GM19351 (cell line): Measurements from ENCODE around the gene DNAJC18.
A peak's percentile ranks its signal among the peaks of the same experiment; 100 is the strongest.
"Not testable (repeated sequence)": the region's sequence is repeated elsewhere in the genome, so short reads cannot be mapped to it uniquely, and the experiment has no call there.

Experiments used
- ATAC-seq: cut with Tn5 transposase; IDR thresholded peaks from one replicate; pipeline ENCODE4 v1.9.1; 2021; ENCODE audit warnings: mild to moderate bottlenecking, moderate library complexity; ENCODE audit not compliant: unreplicated experiment

DNAJC18 gene

DNA sequence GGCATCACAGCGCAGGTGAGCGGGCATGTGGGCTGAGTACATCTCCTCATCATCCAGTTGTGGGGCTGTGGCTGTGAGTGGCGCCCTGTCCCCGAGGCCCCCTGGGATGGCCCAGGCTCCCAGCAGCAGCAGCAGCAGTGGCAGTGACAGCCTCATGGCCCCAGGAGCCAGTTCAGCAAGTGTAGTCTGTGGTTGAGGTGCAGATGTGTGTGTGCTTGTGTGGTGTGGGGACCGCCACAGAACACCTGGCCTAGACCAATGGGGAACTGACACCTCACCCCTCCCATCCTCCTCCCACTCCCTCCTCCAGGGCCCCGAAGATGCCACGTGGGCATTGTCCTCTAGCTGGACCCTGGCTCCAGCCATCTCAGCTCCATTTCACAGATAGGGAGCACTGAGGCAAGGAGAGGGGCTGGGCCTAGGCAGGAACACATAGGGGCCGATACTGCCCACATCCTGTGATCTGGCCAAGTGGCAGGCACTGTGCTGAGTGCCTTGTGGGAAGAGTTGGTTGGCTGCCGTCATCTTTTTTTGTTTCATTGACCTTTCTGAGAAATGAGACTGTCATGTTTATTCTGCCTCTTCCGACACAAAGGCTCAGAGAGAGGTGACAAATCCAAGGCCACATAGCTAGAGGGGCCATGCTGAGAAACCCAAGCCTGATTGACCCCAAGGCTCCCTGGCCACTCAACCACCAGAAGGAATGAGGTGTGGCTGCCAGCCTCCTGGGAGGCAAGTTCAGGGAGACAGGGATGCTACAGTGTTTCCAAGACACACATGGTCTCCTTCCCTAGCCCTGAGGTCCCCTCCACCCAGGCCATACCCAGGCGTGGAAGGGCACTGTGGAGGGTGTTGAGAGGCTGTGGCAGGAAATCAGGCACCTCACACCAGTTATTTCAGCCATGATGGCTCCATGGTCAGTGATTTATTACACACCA lies 49.4 kb downstream of the DNAJC18 start, which contains the start of gene MZB1:
MZB1 (minus strand) TSS at position 213 of the 938 bp plus-strand sequence; CDS start at position 156, 57 bp downstream.
- peak; percentile 45 for ATAC-seq

DNA sequence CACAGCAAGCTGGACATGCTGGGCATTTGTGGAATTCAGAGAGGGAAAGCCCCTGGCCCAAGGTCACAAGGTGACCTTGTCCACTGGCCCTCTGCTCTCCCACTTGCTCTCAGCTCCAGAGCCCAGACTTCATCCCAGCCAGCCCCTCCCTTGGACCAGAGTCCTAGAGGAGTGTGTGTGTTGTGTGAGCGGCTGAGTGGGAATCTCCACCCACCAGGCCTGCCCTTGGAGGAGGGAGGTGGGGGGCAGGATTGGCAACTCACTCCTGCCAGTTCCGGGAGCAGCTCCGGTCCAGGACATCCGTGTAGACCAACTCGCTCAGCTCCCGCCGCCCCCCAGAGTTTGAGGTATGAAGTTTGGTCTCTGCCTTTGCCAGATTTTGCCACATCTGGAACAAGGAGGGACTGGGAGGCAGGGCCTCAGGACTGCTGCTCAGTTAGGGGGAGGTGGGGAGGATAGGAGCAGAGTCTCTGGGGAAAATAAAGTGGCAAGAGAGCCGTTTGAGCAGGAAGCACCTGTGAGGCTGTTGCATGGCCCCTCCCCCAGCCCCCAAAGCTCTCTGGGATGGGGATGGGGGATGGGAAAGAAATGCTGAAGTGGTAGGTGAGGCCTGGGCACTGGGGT lies 51.0 kb downstream of the DNAJC18 start:
- no peak for ATAC-seq

DNA sequence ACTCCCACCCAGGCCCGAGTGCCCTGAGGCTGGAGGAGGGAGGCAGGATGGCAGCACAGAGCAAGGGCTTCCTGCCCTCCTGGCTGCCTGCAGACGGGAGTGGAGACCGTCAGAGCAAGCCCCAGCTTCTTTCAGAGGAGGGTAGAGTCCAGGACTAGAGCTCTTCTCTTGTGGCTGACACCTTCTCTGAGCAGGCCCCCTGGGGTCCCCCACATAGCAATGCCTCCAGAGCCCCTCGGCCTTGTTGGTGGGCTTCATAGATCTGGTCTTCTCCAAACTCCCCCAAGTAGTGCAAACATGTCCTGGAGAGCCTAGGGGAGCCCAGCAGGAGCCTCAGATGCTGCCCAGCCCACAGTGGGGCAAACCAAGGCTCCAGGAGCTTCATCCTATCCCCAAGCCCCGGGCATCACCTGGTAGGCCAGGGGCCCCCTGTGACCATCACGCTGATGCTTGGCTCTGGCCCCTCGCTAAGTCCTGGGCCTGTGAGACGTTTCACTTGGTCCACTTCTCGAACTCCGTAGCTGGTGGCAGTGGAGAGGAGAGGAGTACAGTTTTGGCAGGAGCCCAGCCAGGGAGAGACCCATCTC lies 51.6 kb downstream of the DNAJC18 start:
- no peak for ATAC-seq

DNA sequence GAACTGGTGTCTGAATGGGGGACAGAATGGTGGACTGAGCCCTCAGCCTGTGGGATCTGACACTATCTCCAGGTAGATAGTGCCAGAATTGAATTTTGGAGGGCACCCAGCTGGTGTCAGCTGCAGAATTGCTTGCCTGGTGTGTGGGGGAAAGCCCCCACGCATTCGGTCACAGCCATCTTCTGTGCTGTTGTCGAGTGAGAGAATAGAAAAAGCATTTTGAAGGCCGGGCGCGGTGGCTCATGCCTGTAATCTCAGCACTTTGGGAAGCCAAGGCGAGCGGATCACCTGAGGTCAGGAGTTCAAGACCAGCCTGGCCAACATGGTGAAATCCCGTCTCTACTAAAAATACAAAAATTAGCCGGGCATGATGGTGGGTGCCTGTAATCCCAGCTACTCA lies 52.4 kb downstream of the DNAJC18 start:
- not testable (repeated sequence) for ATAC-seq

DNA sequence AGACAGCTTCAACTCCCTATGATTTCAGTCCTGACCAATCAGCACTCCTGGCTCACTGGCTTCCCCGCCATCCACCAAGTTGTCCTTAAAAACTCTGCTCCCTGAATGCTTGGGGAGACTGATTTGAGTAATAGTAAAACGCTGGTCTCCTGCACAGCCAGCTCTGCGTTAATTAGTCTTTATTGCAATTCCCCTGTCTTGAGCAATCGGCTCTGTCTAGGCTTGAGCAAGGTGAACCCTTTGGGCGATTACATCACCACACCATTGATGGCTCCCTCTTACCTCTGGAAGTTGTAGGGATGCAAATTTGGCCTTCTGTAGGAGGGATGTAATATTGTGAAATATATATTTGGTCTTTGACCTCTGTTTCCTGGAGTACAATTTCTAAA lies 53.3 kb downstream of the DNAJC18 start:
- ATAC-seq, result no peak

DNA sequence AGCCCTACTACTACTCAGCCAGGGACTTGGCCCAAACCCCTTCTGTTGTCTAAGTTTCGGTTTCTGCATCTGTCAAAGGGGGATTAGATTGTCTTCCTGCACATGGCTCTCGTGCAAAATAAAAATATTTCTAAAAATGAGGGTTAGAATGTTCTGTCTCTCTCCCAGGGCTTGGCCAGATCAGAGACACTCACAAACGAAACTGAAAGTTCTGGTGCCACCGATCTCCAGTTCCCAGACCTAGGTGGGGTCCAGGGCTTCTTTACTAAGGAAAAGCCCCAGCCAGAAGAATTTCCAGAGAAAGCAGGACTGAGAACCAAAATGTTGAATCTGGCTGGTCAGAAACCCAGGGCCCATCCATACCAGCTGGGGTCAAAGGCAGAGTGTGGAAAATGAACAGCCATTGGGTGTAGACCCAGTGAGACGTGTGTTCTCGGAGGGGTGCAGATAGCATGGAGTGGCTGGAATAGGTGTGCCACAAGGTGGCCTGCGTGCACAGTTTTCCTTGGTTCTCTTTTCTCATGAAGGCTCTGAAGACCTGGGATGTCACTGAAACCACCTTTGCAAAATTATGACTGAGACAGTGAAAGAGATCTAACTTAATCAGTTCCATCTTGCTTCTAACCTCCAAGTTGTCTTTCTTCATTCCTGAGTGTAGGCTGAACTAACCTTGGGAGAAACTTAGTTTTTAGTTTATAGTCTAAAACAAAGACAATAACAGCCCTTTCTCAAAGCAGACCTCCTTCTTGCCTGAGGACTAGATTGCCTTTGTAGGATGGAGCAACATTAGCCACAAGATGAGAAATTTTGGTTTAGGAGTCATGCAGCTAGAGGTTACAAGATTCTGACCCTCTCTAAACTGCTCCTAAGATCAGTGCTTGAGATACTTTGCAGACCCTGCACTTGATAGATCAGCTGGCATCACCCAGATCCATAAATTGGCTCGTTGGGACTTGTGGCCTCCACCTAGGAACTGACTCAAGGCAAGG lies 54.0 kb downstream of the DNAJC18 start:
- ATAC-seq, result no peak

DNA sequence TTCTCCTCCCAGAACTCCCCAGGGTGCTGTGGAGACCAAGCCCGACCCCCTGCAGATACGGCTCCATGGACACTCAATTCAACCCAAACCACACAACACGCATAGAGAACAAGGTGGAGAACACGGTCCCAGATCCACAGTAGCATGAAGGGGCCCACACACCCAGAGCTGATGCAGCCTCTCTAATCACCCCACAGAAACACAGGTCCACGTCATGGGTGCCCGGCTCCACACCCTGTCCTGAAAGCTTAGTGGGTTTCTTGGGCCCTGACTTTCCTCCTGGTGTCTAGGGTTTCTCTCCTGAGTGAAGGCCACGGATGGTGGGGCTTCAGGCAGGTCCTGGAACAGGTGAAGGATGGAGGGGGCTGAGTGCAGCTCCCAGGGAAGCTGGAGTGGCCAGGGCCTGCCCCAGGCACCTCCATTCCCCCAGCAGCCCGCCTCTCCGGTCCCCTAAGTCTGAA lies 54.7 kb downstream of the DNAJC18 start:
- no peak for ATAC-seq

DNA sequence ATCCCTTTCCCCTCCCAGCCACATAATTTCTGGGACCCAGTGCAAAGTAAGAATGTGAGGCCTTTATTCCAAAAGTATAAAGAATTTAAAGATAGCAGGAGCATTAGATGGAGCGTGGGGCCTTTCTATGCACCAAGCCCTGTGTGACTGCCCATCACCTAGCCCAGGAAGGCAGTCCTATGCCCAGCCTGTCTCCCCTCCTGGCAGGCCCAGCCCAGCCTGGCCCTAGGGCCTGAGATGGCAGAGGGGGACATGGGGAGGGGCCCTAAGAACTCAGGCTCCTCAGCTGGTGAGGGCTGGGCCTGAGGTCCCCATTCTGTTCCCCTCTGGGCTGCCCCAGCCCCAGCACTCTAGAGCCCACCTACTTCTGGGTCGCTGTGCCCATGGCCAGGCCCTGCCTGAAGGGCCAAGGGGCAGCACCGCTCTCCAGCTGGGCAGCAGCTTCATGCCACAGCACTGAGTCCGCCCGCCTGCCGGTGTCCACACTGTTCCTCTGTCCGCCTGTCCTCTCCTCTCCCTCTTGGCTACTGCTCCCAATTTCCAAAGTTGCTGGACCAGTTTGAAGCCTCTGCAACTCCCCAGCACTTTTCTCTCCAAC lies 55.2 kb downstream of the DNAJC18 start:
- ATAC-seq, result no peak

DNA sequence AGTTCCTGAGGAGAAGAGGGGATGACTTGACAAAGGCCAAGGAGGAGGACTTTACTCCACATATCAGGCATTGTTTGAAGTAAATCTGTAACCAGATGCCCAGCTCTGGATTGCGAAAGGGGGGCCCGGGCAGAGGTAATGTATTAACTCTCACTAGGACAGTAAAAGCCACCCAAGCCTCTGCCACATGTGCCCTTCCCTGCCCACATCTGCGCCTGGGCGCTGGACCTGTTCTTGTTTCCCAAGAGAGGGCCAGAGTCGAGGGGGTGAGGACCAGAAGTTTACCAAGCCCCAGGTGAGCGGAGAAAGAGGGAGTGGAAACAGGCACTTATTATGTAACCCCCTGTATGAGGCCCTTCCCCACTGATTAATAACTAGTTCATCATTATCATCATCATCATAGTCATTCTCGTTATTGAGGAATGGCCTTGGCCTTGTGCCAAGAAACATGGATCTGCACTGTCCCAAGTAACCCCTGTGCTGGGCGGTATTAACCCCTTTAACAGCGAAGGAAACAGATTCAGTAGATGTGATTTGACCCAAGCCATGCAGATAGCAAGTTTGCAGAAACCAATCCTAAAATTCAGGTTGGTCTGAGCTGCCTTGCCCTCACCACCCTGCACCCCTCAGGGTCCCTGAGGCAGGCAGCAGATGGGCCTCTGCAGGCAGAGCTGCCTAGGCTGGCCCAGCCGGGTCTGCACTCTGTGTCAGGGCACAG lies 55.9 kb downstream of the DNAJC18 start, which contains the start of gene SLC23A1:
SLC23A1 (minus strand) TSS at position 23 of the 718 bp plus-strand sequence. CDS start 44 bp downstream, outside the sequence.
- ATAC-seq, result no peak

DNA sequence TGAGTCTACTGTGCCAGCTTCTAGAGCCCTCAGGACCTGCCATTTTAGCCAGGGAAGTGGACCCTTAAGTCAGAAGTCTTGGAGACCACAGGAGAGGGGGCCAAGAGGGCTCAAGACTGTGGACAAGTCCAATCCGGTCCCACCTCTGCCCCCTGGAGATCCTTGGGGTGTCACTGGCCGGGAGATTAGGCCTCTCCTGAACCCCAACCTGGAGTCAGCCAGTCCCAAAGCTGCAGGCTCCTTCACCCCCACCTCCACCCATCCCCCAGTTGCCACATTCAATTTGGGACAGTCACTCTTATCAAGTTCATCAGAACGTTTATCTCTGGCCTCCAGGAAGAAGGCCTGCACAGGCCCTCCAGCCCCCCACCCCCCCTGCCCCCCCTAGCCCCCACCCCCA lies 56.5 kb downstream of the DNAJC18 start:
- no peak for ATAC-seq

DNA sequence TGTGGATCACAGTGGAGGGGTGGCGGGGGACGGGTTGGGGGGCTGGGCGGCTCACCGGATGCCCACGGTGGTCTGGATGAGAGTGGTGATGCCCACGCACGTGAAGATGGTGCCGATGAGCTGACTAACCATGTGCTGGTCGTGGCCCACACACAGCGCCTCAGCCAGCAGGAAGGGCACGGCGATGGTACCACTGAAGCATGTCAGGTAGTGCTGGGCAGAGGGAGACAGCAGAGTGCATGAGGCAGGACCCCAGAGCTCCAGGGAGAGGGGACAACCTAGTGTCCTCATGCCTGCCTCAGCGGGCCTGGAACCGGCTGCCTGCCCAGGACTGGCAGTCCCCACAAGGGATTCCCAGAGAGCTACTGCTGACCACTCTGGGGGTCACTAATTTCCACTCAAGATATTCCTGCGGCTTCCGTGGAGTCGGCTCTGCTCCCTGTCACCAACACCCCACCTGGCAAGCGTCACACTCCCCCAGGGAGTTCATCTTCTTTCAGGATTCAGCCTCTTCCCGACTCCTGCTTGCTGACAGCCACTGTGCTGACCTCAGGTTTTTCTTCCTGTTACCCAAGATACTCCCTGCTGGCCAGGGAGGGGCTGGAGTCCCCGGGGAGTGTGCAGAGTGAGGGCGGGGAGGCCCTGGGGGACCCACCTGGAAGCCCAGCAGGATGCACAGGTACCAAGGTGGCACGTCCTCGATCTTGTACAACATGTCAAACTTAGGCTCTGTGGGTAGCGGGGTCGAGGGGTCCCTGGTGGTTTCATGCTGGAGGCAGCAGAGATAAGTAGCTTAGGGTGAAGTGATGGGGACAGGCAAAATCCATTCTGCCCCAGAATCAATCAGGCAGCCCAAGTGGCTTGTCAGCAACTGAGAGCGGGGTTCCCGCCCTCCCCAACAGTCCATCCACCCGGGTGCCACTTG lies 57.2 kb downstream of the DNAJC18 start:
- ATAC-seq, result no peak

DNA sequence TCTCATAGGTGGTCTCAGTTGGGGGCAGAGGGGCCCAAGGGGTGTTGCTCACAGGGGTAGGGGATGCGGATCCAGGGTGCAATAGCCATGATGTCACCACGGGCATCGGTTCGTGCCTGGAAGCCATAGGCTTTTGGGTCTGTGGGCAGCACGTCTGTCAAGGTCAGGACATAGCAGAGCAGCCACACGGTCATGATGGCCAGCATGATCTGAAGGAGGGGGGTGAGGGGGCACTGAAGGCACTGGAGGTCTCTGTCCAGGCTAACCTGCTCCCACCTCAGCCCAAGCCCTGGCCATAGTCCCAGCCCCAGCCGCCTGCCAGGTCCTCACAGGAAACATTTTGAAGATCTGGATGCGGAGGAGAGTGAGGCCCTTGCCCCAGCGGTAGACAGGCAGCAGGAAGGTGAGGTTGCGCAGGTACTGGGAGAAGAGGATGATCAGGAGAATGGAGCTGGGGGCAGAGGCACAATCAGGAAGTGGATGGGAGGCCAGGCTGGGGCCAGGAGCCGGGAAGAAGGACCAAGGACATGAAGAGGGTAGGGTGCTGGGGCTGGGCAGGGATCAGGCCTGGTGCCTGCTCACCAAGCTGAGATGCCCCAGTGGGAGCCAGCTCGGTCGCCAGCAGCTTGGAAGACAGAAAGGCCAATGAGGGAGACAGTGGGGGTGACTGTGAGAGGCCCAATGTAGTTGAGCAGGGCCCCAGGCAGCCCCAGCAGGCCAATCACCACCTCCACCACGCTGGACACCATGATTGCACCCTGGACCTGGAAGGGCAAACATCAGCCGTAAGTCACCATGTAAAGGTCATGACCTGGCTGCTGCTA lies 59.5 kb downstream of the DNAJC18 start:
- no peak for ATAC-seq

DNA sequence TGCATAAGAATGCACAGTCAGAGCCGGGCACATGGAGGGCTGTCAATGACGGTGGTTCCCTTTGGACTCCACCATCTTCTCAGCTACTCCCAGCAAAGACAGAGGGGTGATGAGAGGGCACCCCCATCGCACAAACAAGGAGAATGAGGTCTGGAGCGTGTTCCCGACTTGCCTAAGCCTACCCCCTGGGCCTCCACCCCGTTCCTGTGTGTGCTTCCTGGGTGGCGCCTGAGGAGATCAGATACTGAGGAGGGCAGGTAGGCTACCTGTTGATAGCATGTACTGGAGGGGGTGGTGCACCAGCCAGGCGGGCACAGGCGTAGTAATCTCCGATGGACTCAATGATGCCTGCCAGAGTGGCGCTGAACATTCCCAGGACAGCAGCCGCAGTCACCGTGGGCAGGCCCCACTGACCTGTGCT lies 60.4 kb downstream of the DNAJC18 start:
- ATAC-seq, result no peak

DNA sequence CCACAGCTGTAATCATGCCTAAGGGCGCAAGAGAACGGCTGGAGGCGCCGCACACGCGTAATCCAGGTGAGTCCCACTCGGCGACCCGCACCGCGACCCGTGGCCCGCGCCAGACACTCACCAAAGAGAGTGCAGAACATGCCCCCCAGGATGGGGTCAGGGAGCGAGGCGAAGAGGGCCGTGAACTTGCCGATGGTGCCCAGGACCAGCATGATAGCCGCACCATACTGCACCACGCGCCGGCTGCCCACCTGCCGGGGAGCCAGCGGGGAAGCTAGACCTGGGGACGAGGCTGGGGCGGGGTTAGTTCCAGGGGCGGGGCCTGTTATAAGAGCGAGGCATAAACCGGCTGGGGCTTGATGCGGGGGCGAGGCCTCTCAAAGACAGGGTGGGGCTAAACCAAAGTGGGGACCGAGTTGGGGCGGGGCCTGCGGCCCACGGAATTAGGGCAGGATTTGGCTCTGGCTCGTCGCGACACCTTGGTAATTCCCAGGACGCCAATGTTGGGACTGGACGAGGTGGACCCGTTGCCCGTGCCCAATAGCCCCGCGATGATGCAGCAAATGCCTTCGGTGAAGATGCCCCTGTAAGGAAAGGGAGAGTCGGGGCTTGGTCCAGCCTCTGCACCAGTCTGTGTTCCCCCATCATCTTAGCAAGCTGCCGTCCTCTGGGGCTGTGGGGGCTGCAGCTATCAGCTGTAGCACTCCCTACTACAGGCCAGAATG lies 61.1 kb downstream of the DNAJC18 start:
- ATAC-seq, result no peak

DNA sequence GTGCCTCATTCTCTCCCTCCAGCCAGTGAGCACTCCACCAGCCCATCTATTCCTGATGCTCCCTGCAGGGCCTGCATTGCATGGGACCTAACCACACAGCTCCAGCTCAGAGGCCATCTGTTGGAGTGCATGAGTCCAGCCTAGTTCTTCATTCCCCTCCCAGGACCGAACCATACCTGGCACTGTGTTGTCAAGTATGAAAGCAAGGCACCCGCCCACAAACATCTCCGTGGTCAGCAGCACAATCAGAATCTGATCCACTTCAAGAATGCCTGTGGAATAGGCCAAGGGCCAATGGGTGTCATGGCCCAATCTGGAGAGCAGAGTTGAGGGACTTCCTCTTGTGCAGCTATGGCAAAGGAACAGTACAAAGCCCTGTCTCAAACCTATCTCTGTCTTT lies 62.1 kb downstream of the DNAJC18 start:
- no peak for ATAC-seq

DNA sequence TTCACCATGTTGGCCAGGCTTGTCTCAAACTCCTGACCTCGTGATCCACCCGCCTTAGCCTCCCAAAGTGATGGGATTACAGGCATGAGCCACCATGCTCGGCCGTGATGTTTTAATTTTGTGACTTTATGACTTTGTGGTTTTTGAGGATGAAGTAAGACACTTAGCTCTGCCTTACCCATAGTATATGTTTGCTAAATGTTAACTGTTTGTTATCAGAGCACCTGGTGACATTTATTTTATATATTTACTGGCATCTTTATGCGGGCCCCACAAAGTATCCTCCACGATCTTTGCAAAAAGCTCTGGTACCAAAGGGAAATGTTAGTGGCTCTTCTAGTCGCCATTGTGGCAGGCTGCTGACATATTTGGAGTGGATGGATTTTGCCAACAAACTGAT lies 63.0 kb downstream of the DNAJC18 start:
- no peak for ATAC-seq

DNA sequence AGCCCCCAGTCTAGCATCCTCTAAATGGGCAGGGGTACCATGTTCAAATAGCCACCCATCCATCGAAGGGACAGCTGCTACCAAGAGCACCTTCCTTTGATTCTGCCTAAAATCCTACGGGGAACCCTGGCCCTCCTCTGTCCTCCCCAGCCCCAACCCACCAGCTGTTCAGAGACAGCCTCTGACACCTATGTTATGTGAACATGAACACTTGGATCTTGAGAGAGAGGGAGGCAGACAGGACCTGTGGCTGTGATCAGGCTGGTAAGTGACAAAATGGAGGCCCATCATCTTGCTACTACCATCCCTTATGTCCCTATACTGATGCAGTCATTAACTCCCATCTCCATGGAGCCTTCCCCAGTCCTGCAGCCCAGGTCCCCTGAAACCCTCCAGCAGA lies 64.4 kb downstream of the DNAJC18 start:
- no peak for ATAC-seq
